PC-3 (cell line): ENCODE data around the gene LRRC3B.
"Not testable (repeated sequence)": the region's sequence is repeated elsewhere in the genome, so short reads cannot be mapped to it uniquely, and the experiment has no call there.

Experiments used
- EZH2 ChIP-seq: fragments of 300-600 bp; sonication (generic); IDR thresholded peaks from one replicate; pipeline ENCODE4 v1.6.1; 2017; ENCODE audit warnings: antibody characterized with exemption, mild to moderate bottlenecking, low read length; ENCODE audit not compliant: unreplicated experiment
- EZH2phosphoT487 ChIP-seq: fragments of 300-600 bp; sonication (generic); IDR thresholded peaks from 2 replicates; pipeline ENCODE4 v1.6.1; 2018; ENCODE audit warnings: mild to moderate bottlenecking, antibody characterized with exemption, low read length, borderline replicate concordance
- TF ChIP-seq, protein P1 (sequence below): fragments of 300-600 bp; sonication (generic); conservative IDR thresholded peaks from 2 replicates; pipeline ENCODE4 v1.5.1; 2017; ENCODE audit warnings: antibody characterized with exemption, low read depth, mild to moderate bottlenecking, low read length

DNA sequence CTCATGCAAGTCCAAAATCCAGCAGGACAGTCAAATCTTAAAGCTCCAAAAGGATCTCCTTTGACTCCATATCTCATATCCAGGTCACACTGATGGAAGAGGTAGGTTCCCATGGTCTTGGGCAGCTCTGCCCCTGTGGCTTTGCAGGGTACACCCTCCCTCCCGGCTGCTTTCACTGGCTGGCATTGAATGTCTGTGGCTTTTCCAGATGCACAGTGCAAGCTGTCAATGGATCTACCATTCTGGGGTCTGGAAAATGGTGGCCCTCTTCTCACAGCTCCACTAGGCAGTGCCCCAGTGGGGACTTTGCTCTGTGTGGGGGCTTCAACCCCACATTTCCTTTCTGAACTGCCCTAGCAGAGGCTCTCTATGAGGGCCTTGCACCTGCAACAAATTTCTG is 19.3 kb upstream of the LRRC3B start:
- TF ChIP-seq, protein P1, sequence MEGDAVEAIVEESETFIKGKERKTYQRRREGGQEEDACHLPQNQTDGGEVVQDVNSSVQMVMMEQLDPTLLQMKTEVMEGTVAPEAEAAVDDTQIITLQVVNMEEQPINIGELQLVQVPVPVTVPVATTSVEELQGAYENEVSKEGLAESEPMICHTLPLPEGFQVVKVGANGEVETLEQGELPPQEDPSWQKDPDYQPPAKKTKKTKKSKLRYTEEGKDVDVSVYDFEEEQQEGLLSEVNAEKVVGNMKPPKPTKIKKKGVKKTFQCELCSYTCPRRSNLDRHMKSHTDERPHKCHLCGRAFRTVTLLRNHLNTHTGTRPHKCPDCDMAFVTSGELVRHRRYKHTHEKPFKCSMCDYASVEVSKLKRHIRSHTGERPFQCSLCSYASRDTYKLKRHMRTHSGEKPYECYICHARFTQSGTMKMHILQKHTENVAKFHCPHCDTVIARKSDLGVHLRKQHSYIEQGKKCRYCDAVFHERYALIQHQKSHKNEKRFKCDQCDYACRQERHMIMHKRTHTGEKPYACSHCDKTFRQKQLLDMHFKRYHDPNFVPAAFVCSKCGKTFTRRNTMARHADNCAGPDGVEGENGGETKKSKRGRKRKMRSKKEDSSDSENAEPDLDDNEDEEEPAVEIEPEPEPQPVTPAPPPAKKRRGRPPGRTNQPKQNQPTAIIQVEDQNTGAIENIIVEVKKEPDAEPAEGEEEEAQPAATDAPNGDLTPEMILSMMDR = not testable (repeated sequence)
- not testable (repeated sequence) for TF ChIP-seq EZH2, EZH2phosphoT487
